ENCODE data around the gene COQ8A. TPM values are rescaled to one million over a fixed set of nuclear protein-coding genes. Genes with fewer than 3 reads are reported as not detected.

COQ8A gene
- total RNA-seq, 1 donor from 2014 or later, result 8.2 TPM

GRCh38 chr1:226973371-226973897 lies 33.3 kb downstream of the COQ8A start:
- peaks cover 6% of the 10 kb centered on the region for H3K9me3 Mint-ChIP-seq
- H3K27ac Mint-ChIP-seq (ENCODE audit: unreplicated experiment), result no peak overlapping the region
- no peak for TF ChIP-seq CTCF (conservative IDR thresholded peaks at IDR 0.05)
- no peak for DNase-seq (ENCODE audit: low read depth, low spot score)
- peaks cover 19% of the 10 kb centered on the region for H3K4me1 Mint-ChIP-seq
- H3K36me3 Mint-ChIP-seq (ENCODE audit: low read depth), result peaks cover 6% of the 10 kb centered on the region
- peaks cover 28% of the 10 kb centered on the region for H3K27me3 Mint-ChIP-seq (ENCODE audit: low read depth)
- no peak overlapping the region for H3K4me3 Mint-ChIP-seq

GRCh38 chr1:226973898-226974543 lies 33.9 kb downstream of the COQ8A start:
- H3K4me1 Mint-ChIP-seq, result peaks cover 19% of the 10 kb centered on the region
- H3K27me3 Mint-ChIP-seq (ENCODE audit: low read depth), result peaks cover 28% of the 10 kb centered on the region
- H3K36me3 Mint-ChIP-seq (ENCODE audit: low read depth), result peaks cover 6% of the 10 kb centered on the region
- peaks cover 6% of the 10 kb centered on the region for H3K9me3 Mint-ChIP-seq
- H3K27ac Mint-ChIP-seq (ENCODE audit: unreplicated experiment), result peak overlapping the region; percentile 27
- no peak overlapping the region for H3K4me3 Mint-ChIP-seq
- no peak for DNase-seq (ENCODE audit: low read depth, low spot score)
- no peak for TF ChIP-seq CTCF (conservative IDR thresholded peaks at IDR 0.05)

GRCh38 chr1:226974544-226975258 lies 34.6 kb downstream of the COQ8A start:
- no peak for DNase-seq (ENCODE audit: low read depth, low spot score)
- Mint-ChIP-seq H3K9me3 (peaks cover 6% of the 10 kb centered on the region), H3K27ac (ENCODE audit: unreplicated experiment) (peak overlapping the region; percentile 27), H3K4me1 (peaks cover 19% of the 10 kb centered on the region), H3K4me3 (no peak overlapping the region), H3K27me3 (ENCODE audit: low read depth) (peaks cover 28% of the 10 kb centered on the region), H3K36me3 (ENCODE audit: low read depth) (peaks cover 6% of the 10 kb centered on the region)
- TF ChIP-seq CTCF (conservative IDR thresholded peaks at IDR 0.05), result no peak

- H3K4me1 Mint-ChIP-seq, result peaks cover 19% of the 10 kb centered on the region
- peaks cover 6% of the 10 kb centered on the region for H3K9me3 Mint-ChIP-seq
- H3K4me3 Mint-ChIP-seq, result peak overlapping the region; percentile 23
- H3K27me3 Mint-ChIP-seq (ENCODE audit: low read depth), result peaks cover 28% of the 10 kb centered on the region
- no peak for DNase-seq (ENCODE audit: low read depth, low spot score)
- TF ChIP-seq CTCF (conservative IDR thresholded peaks at IDR 0.05), result no peak
- H3K27ac Mint-ChIP-seq (ENCODE audit: unreplicated experiment), result peak overlapping the region; percentile 27
- peaks cover 6% of the 10 kb centered on the region for H3K36me3 Mint-ChIP-seq (ENCODE audit: low read depth)
These were observed 35.5 kb downstream of the COQ8A start for GRCh38 chr1:226975259-226976250.

All from neural crest cell (in vitro differentiated cells).